Stomach (tissue), 19 donors: Measurements from ENCODE around the gene TMEM187. TPM values are rescaled to one million over a fixed set of nuclear protein-coding genes. Genes with fewer than 3 reads are reported as not detected.
A peak's percentile ranks its signal among the peaks of the same experiment; 100 is the strongest.

Experiments used
- DNase-seq, 2 donors: peaks; one replicate each; pipeline versions ENCODE4 v3.0.0 to v3.0.0-alpha.2; 2013 to 2019
- H3K27ac ChIP-seq, 5 donors: fragments of 200-600 bp in 4 of 5; sonication (generic) in 4 of 5; one replicate each; pipeline ENCODE4 v1.5.1; 2013 to 2019; ENCODE audit warnings: mild to moderate bottlenecking in 1 of 5, moderate library complexity in 1 of 5
- H3K27me3 ChIP-seq, 3 donors: fragments of 200-600 bp; sonication (generic); one replicate each; pipeline ENCODE4 v1.5.1; 2017 to 2019; ENCODE audit warnings: mixed run types in 1 of 3
- H3K36me3 ChIP-seq, 4 donors: fragments of 200-600 bp; sonication (generic); 1 replicate in 3 of 4; 2 replicates in 1 of 4; pipeline ENCODE4 v1.5.1; 2016 to 2019
- H3K4me1 ChIP-seq, 4 donors: fragments of 200-600 bp; sonication (generic); one replicate each; pipeline ENCODE4 v1.5.1; 2016 to 2019
- H3K4me3 ChIP-seq, 4 donors: fragments of 200-600 bp; sonication (generic) in 3 of 4; one replicate each; pipeline ENCODE4 v1.5.1; 2016 to 2019; ENCODE audit warnings: mild to moderate bottlenecking in 1 of 4
- H3K9me3 ChIP-seq, 4 donors: fragments of 200-600 bp; sonication (generic); one replicate each; pipeline ENCODE4 v1.5.1; 2016 to 2019
- EP300 ChIP-seq: sonication (generic); formaldehyde crosslinking; IDR thresholded peaks from one replicate; pipeline ENCODE4 v1.6.1; 2017; ENCODE audit warnings: antibody characterized with exemption
- POLR2A ChIP-seq, 4 donors: fragments of 450-650 bp; IDR thresholded peaks; one replicate each; pipeline ENCODE4 v1.6.1; 2016; ENCODE audit warnings: antibody characterized with exemption in 4 of 4, control low read depth in 2 of 4, mild to moderate bottlenecking in 1 of 4, moderate library complexity in 1 of 4
- POLR2AphosphoS5 ChIP-seq, 3 donors: sonication (generic); formaldehyde crosslinking; IDR thresholded peaks; one replicate each; pipeline ENCODE4 v1.6.1; 2016; ENCODE audit warnings: antibody characterized with exemption in 3 of 3
- WGBS, 5 donors: extraction: QIAGEN DNeasy Blood & Tissue Kit in 3 of 5; methylation state at CpG; one replicate each; pipeline versions ENCODE4 v1.1.5 to v1.1.7; 2013 to 2018; 5-methylcytosine and 5-hydroxymethylcytosine counted together
- intact Hi-C: fragments of 100-400 bp; cut with DNase I; formaldehyde crosslinking; loops from one replicate; pipeline ENCODE4 v1.15.1; 2023; ENCODE audit warnings: low total_unique reads
- long read RNA-seq, 10 donors: transcript quantifications; one replicate each; lab custom pipeline, GENCODE V29; 2026
- polyA plus RNA-seq, 3 donors: library from polyadenylated mRNA; stranded (reverse); fragments of 200-250 nt; gene quantifications; one replicate each; pipeline ENCODE4 v1.2.3, GENCODE V29; 2013
- total RNA-seq, 5 donors: library from RNA; depleted of rRNA; stranded (reverse); fragments of >200 nt; gene quantifications; one replicate each; pipeline versions ENCODE4 v1.1.0 to v1.2.3, GENCODE V29; 2014 to 2016
- TF ChIP-seq, protein P1 (sequence below), 7 experiments: fragments of 450-650 bp in 4 of 7; fragments of 200-600 bp in 3 of 7; sonication (generic) in 3 of 7; IDR thresholded peaks; one replicate each; pipeline ENCODE4 v1.5.1; 2016 to 2019; ENCODE audit warnings: antibody characterized with exemption in 7 of 7, control low read depth in 2 of 7, mild to moderate bottlenecking in 1 of 7
- donor health status: healthy with polysubstance abuse.
- donor health status: Bipolar disorder and iron deficiency.
- donor health status: healthy.

Gene TMEM187, protein sequence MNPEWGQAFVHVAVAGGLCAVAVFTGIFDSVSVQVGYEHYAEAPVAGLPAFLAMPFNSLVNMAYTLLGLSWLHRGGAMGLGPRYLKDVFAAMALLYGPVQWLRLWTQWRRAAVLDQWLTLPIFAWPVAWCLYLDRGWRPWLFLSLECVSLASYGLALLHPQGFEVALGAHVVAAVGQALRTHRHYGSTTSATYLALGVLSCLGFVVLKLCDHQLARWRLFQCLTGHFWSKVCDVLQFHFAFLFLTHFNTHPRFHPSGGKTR
- total RNA-seq (10 to 100 TPM in 1 of 5 donors, 1 to 10 TPM in 2, under 1 TPM in 1, not detected in 1; 0.89 to 16.2 (median 2.9) TPM), polyA plus RNA-seq (1 to 10 TPM; 2.3 to 7.0 (median 6.3) TPM)
- long read RNA-seq, donor 1 = 0 reads
- long read RNA-seq, donor 2, partial matches to known transcripts = 0 of 3 reads
- long read RNA-seq, donor 2, other reads (novel, unspliced or antisense) = 0 of 3 reads
- long read RNA-seq, donor 3, partial matches to known transcripts = 0 of 1 reads
- long read RNA-seq, donor 3, other reads (novel, unspliced or antisense) = 0 of 1 reads
- long read RNA-seq, donor 4 = 0 reads
- long read RNA-seq, donor 5, transcript TMEM187-201 (2 exons, 1,880 nt) = major isoform, 5 of 5 reads
- long read RNA-seq, donor 5, partial matches to known transcripts = 0 of 5 reads
- long read RNA-seq, donor 5, other reads (novel, unspliced or antisense) = 0 of 5 reads
- long read RNA-seq, donor 6, transcript TMEM187-201 (2 exons, 1,880 nt) = major isoform, 6 of 6 reads
- long read RNA-seq, donor 6, partial matches to known transcripts = 0 of 6 reads
- long read RNA-seq, donor 6, other reads (novel, unspliced or antisense) = 0 of 6 reads
- long read RNA-seq, donor 7, partial matches to known transcripts = 0 of 3 reads
- long read RNA-seq, donor 7, other reads (novel, unspliced or antisense) = 0 of 3 reads
- long read RNA-seq, donor 8, partial matches to known transcripts = 0 of 4 reads
- long read RNA-seq, donor 8, other reads (novel, unspliced or antisense) = 0 of 4 reads
- long read RNA-seq, donor 9, partial matches to known transcripts = 0 of 4 reads
- long read RNA-seq, donor 9, other reads (novel, unspliced or antisense) = 0 of 4 reads
- long read RNA-seq, donor 10 = 0 reads

DNA sequence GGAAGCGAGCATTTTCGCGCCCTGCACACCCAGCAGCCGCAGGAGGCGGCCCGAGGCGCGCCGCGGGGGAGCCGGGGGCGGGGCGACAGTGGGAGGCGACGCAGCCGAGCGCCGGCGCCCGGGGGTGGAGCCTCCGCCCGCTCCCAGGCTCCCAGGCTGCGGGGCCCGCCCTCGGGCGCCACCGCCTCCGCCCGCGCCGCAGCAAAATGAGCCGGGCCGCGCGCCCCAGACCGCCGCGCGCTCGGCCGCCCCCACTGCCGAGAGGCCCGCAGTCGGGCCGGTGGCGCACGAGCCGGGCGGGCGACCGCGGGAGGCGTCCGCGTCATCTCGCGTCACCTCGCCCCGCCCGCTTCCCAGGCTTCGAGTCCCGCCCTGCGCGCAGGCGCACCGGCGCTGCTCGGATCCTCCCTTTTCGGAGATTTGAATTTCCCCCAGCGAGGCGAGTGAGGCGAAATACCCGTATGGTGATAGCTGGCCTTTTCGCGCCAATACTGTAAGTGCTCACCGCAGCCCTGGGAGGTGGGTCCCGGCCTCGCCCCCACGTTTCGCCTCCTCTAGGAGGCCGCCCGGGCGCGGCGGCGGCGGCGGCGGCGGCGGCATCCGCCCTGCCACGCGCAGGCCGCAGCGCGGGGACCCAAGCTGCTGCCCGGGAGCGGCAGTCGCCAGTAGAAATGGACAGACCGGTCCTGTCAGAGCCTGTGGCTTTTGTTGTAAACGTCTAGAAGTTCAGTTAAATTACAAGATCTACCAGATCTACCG, at the start of gene TMEM187:
TSS of gene TMEM187 (plus strand) at position 387 of the 759 bp plus-strand sequence. CDS start 9,309 bp downstream, outside the sequence.
- Histone ChIP-seq H3K4me1 (peaks cover 31 to 50% (median 42%) of the 10 kb centered on the region in 4 donors), H3K9me3 (no peaks in the 10 kb centered on the region), H3K27ac (peak within 1 kb of the TSS; percentile 96 to 99 (median 99)), H3K4me3 (peak within 1 kb of the TSS; percentile 77 to 90 (median 84)), H3K27me3 (no peaks in the 10 kb centered on the region), H3K36me3 (no peaks in the 10 kb centered on the region)
- WGBS, 5 donors = 0 to 14% (median 4%) methylated on average over 5 to 77 of the region's 103 CpGs
- peak; percentile 88 to 96 for DNase-seq
- intact Hi-C loops = no loop called here
- TF ChIP-seq EP300 (no peak), POLR2AphosphoS5 (IDR thresholded peaks at IDR 0.05) (peak; percentile 14 to 61 (median 36)), POLR2A (IDR thresholded peaks at IDR 0.05) (no peak)
- TF ChIP-seq, protein P1, sequence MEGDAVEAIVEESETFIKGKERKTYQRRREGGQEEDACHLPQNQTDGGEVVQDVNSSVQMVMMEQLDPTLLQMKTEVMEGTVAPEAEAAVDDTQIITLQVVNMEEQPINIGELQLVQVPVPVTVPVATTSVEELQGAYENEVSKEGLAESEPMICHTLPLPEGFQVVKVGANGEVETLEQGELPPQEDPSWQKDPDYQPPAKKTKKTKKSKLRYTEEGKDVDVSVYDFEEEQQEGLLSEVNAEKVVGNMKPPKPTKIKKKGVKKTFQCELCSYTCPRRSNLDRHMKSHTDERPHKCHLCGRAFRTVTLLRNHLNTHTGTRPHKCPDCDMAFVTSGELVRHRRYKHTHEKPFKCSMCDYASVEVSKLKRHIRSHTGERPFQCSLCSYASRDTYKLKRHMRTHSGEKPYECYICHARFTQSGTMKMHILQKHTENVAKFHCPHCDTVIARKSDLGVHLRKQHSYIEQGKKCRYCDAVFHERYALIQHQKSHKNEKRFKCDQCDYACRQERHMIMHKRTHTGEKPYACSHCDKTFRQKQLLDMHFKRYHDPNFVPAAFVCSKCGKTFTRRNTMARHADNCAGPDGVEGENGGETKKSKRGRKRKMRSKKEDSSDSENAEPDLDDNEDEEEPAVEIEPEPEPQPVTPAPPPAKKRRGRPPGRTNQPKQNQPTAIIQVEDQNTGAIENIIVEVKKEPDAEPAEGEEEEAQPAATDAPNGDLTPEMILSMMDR (IDR thresholded peaks at IDR 0.05) = no peak

DNA sequence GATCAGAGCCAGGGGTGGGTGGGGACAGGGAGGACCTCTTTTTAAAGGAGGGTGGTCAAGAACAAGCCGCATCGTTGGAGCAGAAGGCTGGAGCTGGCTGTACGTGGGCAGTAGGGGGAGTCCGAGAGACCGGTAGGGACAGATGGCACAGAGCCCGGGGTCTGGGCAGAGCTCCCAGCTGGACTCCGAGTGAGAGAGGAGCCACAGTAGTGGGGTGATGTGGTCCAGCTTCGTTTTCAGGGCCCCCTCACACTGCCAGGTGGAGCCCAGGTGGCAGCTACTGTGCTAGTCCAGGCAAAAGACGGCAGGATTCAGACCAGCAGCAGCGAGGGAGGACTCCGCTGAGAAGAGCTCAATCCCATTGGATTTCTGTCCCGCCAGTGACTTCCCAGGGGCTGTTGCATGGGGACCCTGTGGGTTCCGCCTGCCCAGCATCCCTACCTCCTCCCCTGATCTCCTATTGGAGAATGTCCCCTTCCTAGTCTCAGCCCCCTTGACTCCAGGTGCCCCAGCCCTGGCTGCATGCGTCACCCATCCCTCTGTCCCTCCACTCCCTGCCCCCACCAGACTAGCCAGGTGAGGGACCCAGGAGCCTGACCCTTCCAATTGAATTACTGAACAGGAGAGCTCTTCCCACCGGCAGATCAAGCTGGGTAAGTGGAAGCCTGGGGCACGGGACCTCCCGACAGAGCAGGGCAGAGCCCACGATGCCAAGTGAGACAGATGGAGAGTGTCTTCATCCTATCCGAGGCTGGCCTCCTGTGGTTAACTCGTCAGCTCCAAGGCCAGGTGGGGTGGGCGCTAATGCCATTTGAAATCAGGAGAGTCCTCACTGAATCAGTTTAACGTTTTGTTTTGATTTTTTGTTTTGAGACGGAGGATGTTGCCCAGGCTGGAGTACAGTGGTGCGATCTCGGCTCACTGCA, 49.4 kb upstream of the TMEM187 start:
- TF ChIP-seq, protein P1 (IDR thresholded peaks at IDR 0.05) = peak in 4 of 7 experiments; percentile 23 to 48 (median 38)
- no peak for TF ChIP-seq POLR2A (IDR thresholded peaks at IDR 0.05)
- Histone ChIP-seq H3K27me3 (peaks cover 0 to 21% (median 0%) of the 10 kb centered on the region in 3 donors), H3K4me3 (peak overlapping the region in 1 of 4 donors; percentile 9), H3K27ac (peak overlapping the region in 3 of 5 donors; percentile 27 to 98 (median 42)), H3K9me3 (no peaks in the 10 kb centered on the region), H3K36me3 (peaks cover 0 to 13% (median 0%) of the 10 kb centered on the region in 4 donors), H3K4me1 (peaks cover 7 to 52% (median 48%) of the 10 kb centered on the region in 4 donors)
- 49 to 68% (median 55%) methylated on average over 15 to 25 of the region's 25 CpGs for WGBS, 5 donors
- peak; percentile 80 to 88 for DNase-seq
- intact Hi-C loops = no loop called here

DNA sequence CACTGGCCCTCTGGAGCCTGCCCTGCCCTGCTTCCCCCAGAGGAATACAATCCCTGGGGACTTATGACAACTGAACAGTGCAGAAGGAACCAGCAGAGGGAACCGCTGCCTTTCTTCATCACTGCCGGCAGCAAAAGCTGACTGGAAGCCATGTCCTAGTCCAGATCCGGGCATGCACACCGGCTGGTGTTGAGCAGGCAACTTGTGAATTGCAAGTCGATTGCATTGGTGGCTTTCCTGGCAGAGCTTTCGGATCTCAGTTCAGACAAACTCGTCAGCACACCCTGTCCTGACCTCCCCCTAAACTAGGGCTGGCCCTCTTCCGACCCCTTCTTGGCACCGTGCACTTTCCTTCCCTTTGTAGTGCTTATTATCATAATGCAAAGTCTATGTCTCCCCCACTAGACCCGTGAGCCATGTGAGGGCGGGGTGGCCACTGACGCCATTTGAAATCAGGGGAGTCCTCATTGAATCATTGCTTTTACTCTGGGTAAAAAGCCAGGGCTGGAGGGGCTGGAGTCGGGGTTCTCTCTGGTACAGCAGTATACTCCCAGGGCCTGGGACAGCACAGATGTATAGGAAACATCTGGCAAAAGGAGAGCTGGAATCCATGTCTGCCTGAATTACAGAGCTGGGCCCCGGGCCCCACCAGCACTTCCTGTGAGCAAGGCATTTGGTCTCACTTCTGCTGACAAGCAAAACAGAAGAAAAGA, 48.2 kb upstream of the TMEM187 start:
- peak overlapping the region in 3 of 4 donors; percentile 3 to 56 (median 32) for H3K4me3 ChIP-seq
- 12 to 49% (median 30%) methylated on average over 11 to 14 of the region's 14 CpGs for WGBS, 5 donors
- H3K27ac ChIP-seq = peak overlapping the region in 3 of 5 donors; percentile 31 to 98 (median 96)
- H3K36me3 ChIP-seq = peaks cover 0 to 2% (median under 1%) of the 10 kb centered on the region in 4 donors
- TF ChIP-seq, protein P1 (IDR thresholded peaks at IDR 0.05) = peak in 1 of 7 experiments; percentile 12
- TF ChIP-seq POLR2AphosphoS5 (IDR thresholded peaks at IDR 0.05) (peak in 1 of 3 donors; percentile 25), POLR2A (IDR thresholded peaks at IDR 0.05) (no peak)
- intact Hi-C loops = no loop called here
- no peaks in the 10 kb centered on the region for H3K9me3 ChIP-seq
- peaks cover 0 to 21% (median 0%) of the 10 kb centered on the region in 3 donors for H3K27me3 ChIP-seq
- H3K4me1 ChIP-seq = peaks cover 7 to 61% (median 58%) of the 10 kb centered on the region in 4 donors
- peak; percentile 44 to 78 for DNase-seq
